Measurements from ENCODE around the gene KCTD3.
A peak's percentile ranks its signal among the peaks of the same experiment; 100 is the strongest.

KCTD3 gene

GRCh38 chr1:215606036-215606435 lies 38.9 kb downstream of the KCTD3 start:
- Histone ChIP-seq H3K9ac (ENCODE audit: low read length in 2 of 2) (no peak overlapping the region), H3K4me3 (ENCODE audit: low read length in 2 of 2) (no peak overlapping the region), H3K27ac (ENCODE audit: low read length) (no peak overlapping the region), H3K27me3 (ENCODE audit: control insufficient read depth in 1 of 2, insufficient read depth in 2 of 2, low read length in 2 of 2) (no peaks in the 10 kb centered on the region), H3K36me3 (ENCODE audit: control insufficient read depth in 2 of 2, insufficient read depth in 2 of 2, low read length in 2 of 2) (peaks cover 2 to 7% of the 10 kb centered on the region in 2 donors), H3K9me3 (ENCODE audit: control insufficient read depth in 2 of 2, low read length in 2 of 2) (no peaks in the 10 kb centered on the region), H3K4me1 (ENCODE audit: control insufficient read depth, insufficient read depth, low read length) (no peaks in the 10 kb centered on the region)

GRCh38 chr1:215606564-215607168 lies 39.6 kb downstream of the KCTD3 start:
- Histone ChIP-seq H3K36me3 (ENCODE audit: control insufficient read depth in 2 of 2, insufficient read depth in 2 of 2, low read length in 2 of 2) (peaks cover 2 to 7% of the 10 kb centered on the region in 2 donors), H3K9me3 (ENCODE audit: control insufficient read depth in 2 of 2, low read length in 2 of 2) (no peaks in the 10 kb centered on the region), H3K27ac (ENCODE audit: low read length) (no peak overlapping the region), H3K27me3 (ENCODE audit: control insufficient read depth in 1 of 2, insufficient read depth in 2 of 2, low read length in 2 of 2) (no peaks in the 10 kb centered on the region), H3K4me1 (ENCODE audit: control insufficient read depth, insufficient read depth, low read length) (no peaks in the 10 kb centered on the region), H3K9ac (ENCODE audit: low read length in 2 of 2) (no peak overlapping the region), H3K4me3 (ENCODE audit: low read length in 2 of 2) (no peak overlapping the region)

DNA sequence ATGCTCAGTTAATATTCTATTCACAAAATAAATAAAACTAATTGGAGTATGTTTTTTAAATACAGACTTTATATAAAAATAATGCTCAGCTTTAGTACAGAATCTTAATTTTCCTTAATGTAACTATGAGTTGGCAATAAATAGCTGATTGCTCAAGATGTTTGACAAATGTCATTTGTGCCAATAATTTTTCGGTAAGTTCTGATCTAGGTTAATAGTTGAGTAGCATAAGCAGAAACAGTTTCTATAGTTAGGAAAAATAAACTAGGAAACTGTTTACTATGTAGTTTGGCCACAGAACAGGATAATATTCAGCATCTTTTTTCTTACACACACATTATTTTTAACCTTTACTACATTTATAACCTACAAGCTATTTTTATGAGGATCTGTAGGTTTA lies 40.3 kb downstream of the KCTD3 start:
- no peak overlapping the region for H3K27ac ChIP-seq (ENCODE audit: low read length)
- peaks cover 2 to 7% of the 10 kb centered on the region in 2 donors for H3K36me3 ChIP-seq (ENCODE audit: control insufficient read depth in 2 of 2, insufficient read depth in 2 of 2, low read length in 2 of 2)
- no peaks in the 10 kb centered on the region for H3K27me3 ChIP-seq (ENCODE audit: control insufficient read depth in 1 of 2, insufficient read depth in 2 of 2, low read length in 2 of 2)
- H3K4me1 ChIP-seq (ENCODE audit: control insufficient read depth, insufficient read depth, low read length): no peaks in the 10 kb centered on the region
- no peaks in the 10 kb centered on the region for H3K9me3 ChIP-seq (ENCODE audit: control insufficient read depth in 2 of 2, low read length in 2 of 2)
- no peak overlapping the region for H3K9ac ChIP-seq (ENCODE audit: low read length in 2 of 2)
- no peak overlapping the region for H3K4me3 ChIP-seq (ENCODE audit: low read length in 2 of 2)

DNA sequence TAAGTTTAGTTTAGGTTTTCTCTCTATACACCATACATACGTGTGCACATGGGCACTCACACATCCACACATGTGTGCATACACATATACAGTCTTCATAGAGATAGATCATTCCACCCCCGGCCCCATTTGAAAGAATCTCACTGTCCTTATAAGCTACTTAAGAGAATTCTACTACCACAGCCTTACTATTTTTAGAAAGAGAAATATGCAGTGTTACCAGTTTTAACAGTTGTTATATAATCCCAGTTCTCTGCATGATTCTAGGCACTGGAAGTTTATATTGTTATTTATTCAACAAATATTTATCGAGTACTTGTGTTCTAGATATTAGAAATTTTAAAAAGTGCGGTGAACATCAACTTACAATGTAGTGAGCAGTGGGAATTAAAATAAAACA lies 41.5 kb downstream of the KCTD3 start:
- Histone ChIP-seq H3K9ac (ENCODE audit: low read length in 2 of 2) (no peak overlapping the region), H3K27ac (ENCODE audit: low read length) (no peak overlapping the region), H3K9me3 (ENCODE audit: control insufficient read depth in 2 of 2, low read length in 2 of 2) (no peaks in the 10 kb centered on the region), H3K27me3 (ENCODE audit: control insufficient read depth in 1 of 2, insufficient read depth in 2 of 2, low read length in 2 of 2) (no peaks in the 10 kb centered on the region), H3K4me1 (ENCODE audit: control insufficient read depth, insufficient read depth, low read length) (no peaks in the 10 kb centered on the region), H3K4me3 (ENCODE audit: low read length in 2 of 2) (no peak overlapping the region), H3K36me3 (ENCODE audit: control insufficient read depth in 2 of 2, insufficient read depth in 2 of 2, low read length in 2 of 2) (peaks cover 2 to 16% of the 10 kb centered on the region in 2 donors)

GRCh38 chr1:215612391-215612790 lies 45.3 kb downstream of the KCTD3 start:
- Histone ChIP-seq H3K27ac (ENCODE audit: low read length) (no peak overlapping the region), H3K9ac (ENCODE audit: low read length in 2 of 2) (no peak overlapping the region), H3K27me3 (ENCODE audit: control insufficient read depth in 1 of 2, insufficient read depth in 2 of 2, low read length in 2 of 2) (no peaks in the 10 kb centered on the region), H3K9me3 (ENCODE audit: control insufficient read depth in 2 of 2, low read length in 2 of 2) (no peaks in the 10 kb centered on the region), H3K4me1 (ENCODE audit: control insufficient read depth, insufficient read depth, low read length) (no peaks in the 10 kb centered on the region), H3K4me3 (ENCODE audit: low read length in 2 of 2) (no peak overlapping the region), H3K36me3 (ENCODE audit: control insufficient read depth in 2 of 2, insufficient read depth in 2 of 2, low read length in 2 of 2) (peaks cover 5 to 16% of the 10 kb centered on the region in 2 donors)

GRCh38 chr1:215617979-215618378 lies 50.9 kb downstream of the KCTD3 start:
- no peak overlapping the region for H3K27ac ChIP-seq (ENCODE audit: low read length)
- H3K4me1 ChIP-seq (ENCODE audit: control insufficient read depth, insufficient read depth, low read length): no peaks in the 10 kb centered on the region
- no peak overlapping the region for H3K9ac ChIP-seq (ENCODE audit: low read length in 2 of 2)
- no peaks in the 10 kb centered on the region for H3K27me3 ChIP-seq (ENCODE audit: control insufficient read depth in 1 of 2, insufficient read depth in 2 of 2, low read length in 2 of 2)
- H3K36me3 ChIP-seq (ENCODE audit: control insufficient read depth in 2 of 2, insufficient read depth in 2 of 2, low read length in 2 of 2): peaks cover 11 to 29% of the 10 kb centered on the region in 2 donors
- H3K9me3 ChIP-seq (ENCODE audit: control insufficient read depth in 2 of 2, low read length in 2 of 2): no peaks in the 10 kb centered on the region
- no peak overlapping the region for H3K4me3 ChIP-seq (ENCODE audit: low read length in 2 of 2)

- Histone ChIP-seq H3K9me3 (ENCODE audit: control insufficient read depth in 2 of 2, low read length in 2 of 2) (no peaks in the 10 kb centered on the region), H3K27ac (ENCODE audit: low read length) (no peak overlapping the region), H3K9ac (ENCODE audit: low read length in 2 of 2) (no peak overlapping the region), H3K4me1 (ENCODE audit: control insufficient read depth, insufficient read depth, low read length) (no peaks in the 10 kb centered on the region), H3K36me3 (ENCODE audit: control insufficient read depth in 2 of 2, insufficient read depth in 2 of 2, low read length in 2 of 2) (peaks cover 8 to 20% of the 10 kb centered on the region in 2 donors), H3K27me3 (ENCODE audit: control insufficient read depth in 1 of 2, insufficient read depth in 2 of 2, low read length in 2 of 2) (no peaks in the 10 kb centered on the region), H3K4me3 (ENCODE audit: low read length in 2 of 2) (no peak overlapping the region)
These were observed 56.1 kb downstream of the KCTD3 start for GRCh38 chr1:215623162-215623561.

- H3K4me3 ChIP-seq (ENCODE audit: low read length in 2 of 2): no peak overlapping the region
- no peaks in the 10 kb centered on the region for H3K9me3 ChIP-seq (ENCODE audit: control insufficient read depth in 2 of 2, low read length in 2 of 2)
- no peaks in the 10 kb centered on the region for H3K27me3 ChIP-seq (ENCODE audit: control insufficient read depth in 1 of 2, insufficient read depth in 2 of 2, low read length in 2 of 2)
- peaks cover under 1% of the 10 kb centered on the region for H3K4me1 ChIP-seq (ENCODE audit: control insufficient read depth, insufficient read depth, low read length)
- peaks cover under 1% of the 10 kb centered on the region in 2 donors for H3K36me3 ChIP-seq (ENCODE audit: control insufficient read depth in 2 of 2, insufficient read depth in 2 of 2, low read length in 2 of 2)
- no peak overlapping the region for H3K27ac ChIP-seq (ENCODE audit: low read length)
- no peak overlapping the region for H3K9ac ChIP-seq (ENCODE audit: low read length in 2 of 2)
These were observed 58.8 kb downstream of the KCTD3 start for GRCh38 chr1:215625949-215626348.

GRCh38 chr1:215631040-215631439 lies 63.9 kb downstream of the KCTD3 start:
- no peak overlapping the region for H3K9ac ChIP-seq (ENCODE audit: low read length in 2 of 2)
- H3K27ac ChIP-seq (ENCODE audit: low read length): no peak overlapping the region
- H3K36me3 ChIP-seq (ENCODE audit: control insufficient read depth in 2 of 2, insufficient read depth in 2 of 2, low read length in 2 of 2): no peaks in the 10 kb centered on the region
- H3K9me3 ChIP-seq (ENCODE audit: control insufficient read depth in 2 of 2, low read length in 2 of 2): no peaks in the 10 kb centered on the region
- H3K27me3 ChIP-seq (ENCODE audit: control insufficient read depth in 1 of 2, insufficient read depth in 2 of 2, low read length in 2 of 2): no peaks in the 10 kb centered on the region
- H3K4me3 ChIP-seq (ENCODE audit: low read length in 2 of 2): no peak overlapping the region
- peaks cover 3% of the 10 kb centered on the region for H3K4me1 ChIP-seq (ENCODE audit: control insufficient read depth, insufficient read depth, low read length)

DNA sequence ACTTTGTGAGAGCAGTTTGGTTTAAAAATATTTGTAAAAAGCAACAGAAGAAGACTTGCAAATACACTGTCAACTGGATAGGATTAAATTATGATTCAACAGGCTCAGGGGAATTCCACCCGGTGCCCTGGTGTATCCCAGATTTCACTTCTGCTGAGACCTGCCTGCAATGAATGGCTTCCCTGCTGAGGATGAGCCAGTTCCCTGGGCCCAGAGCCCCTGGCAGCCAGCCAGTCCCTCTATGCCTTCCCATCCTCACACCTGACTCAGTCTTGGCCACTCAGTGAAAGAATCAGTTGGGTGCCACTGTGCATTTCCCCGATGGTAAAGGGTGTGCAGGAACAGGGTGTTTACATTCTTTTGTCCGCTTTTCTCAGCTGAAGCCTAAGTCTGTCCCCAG lies 64.4 kb downstream of the KCTD3 start:
- peak overlapping the region in 1 of 2 donors; percentile 15 for H3K4me3 ChIP-seq (ENCODE audit: low read length in 2 of 2)
- H3K36me3 ChIP-seq (ENCODE audit: control insufficient read depth in 2 of 2, insufficient read depth in 2 of 2, low read length in 2 of 2): no peaks in the 10 kb centered on the region
- no peaks in the 10 kb centered on the region for H3K27me3 ChIP-seq (ENCODE audit: control insufficient read depth in 1 of 2, insufficient read depth in 2 of 2, low read length in 2 of 2)
- H3K9ac ChIP-seq (ENCODE audit: low read length in 2 of 2): no peak overlapping the region
- H3K4me1 ChIP-seq (ENCODE audit: control insufficient read depth, insufficient read depth, low read length): peaks cover 7% of the 10 kb centered on the region
- no peaks in the 10 kb centered on the region for H3K9me3 ChIP-seq (ENCODE audit: control insufficient read depth in 2 of 2, low read length in 2 of 2)
- no peak overlapping the region for H3K27ac ChIP-seq (ENCODE audit: low read length)

DNA sequence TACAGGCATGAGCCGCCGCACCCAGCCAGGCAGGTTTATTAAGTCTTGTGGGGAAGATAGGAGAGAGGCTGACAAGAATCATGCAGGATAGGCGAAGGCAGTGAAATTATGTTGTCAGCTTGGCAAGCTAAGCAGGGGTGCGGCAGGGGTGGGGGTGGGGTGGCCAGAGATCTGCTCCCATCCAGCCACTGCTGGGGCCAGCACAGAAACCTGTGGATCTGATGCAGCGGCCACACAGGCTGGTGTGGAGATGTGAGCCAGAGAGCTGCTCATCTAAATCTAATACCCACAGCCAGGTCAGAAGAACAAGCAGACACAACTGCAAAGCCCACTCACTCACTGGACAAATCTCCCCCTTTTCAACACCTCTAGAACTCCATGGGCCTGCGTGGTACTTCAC lies 68.7 kb downstream of the KCTD3 start:
- Histone ChIP-seq H3K4me1 (ENCODE audit: control insufficient read depth, insufficient read depth, low read length) (peaks cover 12% of the 10 kb centered on the region), H3K9me3 (ENCODE audit: control insufficient read depth in 2 of 2, low read length in 2 of 2) (no peaks in the 10 kb centered on the region), H3K27me3 (ENCODE audit: control insufficient read depth in 1 of 2, insufficient read depth in 2 of 2, low read length in 2 of 2) (no peaks in the 10 kb centered on the region), H3K4me3 (ENCODE audit: low read length in 2 of 2) (no peak overlapping the region), H3K36me3 (ENCODE audit: control insufficient read depth in 2 of 2, insufficient read depth in 2 of 2, low read length in 2 of 2) (no peaks in the 10 kb centered on the region), H3K27ac (ENCODE audit: low read length) (no peak overlapping the region), H3K9ac (ENCODE audit: low read length in 2 of 2) (no peak overlapping the region)
